HG03196 (cell line): ENCODE data around the gene FRMD4A.
"Not testable (repeated sequence)": the region's sequence is repeated elsewhere in the genome, so short reads cannot be mapped to it uniquely, and the experiment has no call there.

Source experiments
- ATAC-seq: cut with Tn5 transposase; IDR thresholded peaks from one replicate; pipeline ENCODE4 v1.9.1; 2021; ENCODE audit not compliant: unreplicated experiment

FRMD4A gene

DNA sequence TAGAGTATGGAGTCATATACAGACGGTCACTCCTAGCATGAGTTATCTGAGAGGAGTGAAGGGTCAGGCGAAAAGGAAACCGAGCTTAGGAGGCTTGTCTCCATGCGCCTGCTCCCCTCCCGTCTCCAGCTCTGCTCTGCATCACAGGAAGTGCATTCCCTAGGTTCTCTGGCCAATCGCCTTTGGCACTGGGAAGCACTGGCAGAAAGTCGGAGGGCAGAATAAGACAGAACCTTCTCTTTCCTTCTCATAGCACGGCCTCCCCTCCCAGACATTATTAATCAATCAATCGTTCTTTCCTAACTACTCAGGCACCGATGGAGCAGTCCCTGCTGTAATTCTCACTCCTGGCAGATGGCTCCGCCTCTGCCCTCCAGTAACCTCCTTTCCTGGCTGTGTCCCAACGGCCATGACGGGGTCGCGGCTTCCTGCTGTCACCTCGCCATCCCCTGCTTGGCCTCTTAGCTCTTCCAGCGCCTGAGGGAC, 177.1 kb downstream of the FRMD4A start:
- ATAC-seq: no peak

DNA sequence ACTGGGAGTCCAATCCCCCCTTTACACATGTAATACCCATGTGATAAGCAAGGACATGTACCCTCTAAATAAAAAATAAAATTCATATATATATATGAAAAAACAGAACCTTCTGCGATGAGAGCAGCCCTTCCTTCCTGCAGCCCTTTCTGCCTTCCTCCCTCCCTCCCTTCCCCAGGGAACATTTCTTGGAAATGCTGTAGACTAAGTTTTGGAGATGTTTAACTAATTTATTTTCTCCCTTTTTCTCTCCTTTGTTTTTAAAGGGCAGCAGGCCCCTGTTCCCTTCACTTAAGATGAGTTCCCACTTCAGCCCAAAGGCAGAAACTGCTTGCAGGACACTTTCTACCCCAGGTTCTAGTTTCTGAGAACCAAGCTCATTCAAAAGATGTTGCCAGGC, 179.2 kb downstream of the FRMD4A start:
- ATAC-seq: no peak

DNA sequence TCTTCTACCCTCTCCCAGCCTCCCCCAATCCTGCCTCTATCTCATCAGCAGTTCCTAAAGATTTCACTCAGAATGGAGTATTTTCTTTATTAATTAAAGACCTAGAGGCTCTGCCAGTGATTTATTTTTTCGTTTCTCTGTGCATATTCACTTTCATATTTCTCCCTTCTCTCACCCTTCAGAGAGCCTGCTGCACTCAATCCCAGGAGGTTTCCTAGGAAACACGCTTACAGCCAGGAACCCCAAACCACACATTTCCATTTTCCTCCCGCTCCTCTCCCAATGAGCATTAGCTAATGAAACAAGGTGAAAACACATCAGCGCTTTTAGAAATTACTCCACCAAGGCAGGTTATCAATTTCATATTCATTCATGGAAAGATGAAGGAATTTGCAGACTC, 180.2 kb downstream of the FRMD4A start:
- ATAC-seq: no peak

DNA sequence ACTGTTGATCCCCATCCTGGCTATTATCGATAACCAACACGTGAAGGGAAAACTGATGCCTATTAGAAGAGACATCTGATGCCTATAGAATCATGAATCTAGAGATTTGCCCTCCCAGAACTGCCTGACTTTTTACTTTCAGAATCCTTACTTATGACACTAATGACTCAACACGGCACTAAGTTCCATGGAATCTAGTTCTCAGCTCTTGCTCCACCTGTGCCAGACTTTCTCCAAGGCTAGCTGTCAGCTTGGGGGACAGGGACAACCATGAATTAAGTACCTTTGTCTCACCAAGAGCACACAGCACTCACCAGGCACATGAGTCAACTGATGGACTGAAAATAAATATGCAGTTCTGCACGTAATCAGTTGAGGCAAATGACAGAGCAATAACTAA, 184.2 kb downstream of the FRMD4A start:
- no peak for ATAC-seq

DNA sequence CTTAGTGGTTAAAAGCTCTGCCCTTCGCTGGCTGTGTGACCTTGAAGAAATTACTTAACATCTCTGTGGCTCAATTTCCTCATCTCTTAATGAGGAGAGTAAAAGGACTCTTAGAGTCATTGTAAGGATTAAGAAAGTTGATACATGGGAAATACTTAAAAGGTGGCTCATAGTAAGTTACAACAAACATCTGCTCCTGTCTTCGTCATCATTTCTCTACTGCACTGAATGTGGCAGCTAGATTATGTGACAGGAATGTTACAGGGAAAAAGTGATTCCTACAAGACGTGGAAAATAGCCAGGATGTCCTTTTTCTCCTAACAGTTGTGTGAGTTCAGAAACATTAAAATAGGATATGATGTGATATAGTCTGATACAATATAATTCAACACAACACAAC, 184.7 kb downstream of the FRMD4A start:
- no peak for ATAC-seq

DNA sequence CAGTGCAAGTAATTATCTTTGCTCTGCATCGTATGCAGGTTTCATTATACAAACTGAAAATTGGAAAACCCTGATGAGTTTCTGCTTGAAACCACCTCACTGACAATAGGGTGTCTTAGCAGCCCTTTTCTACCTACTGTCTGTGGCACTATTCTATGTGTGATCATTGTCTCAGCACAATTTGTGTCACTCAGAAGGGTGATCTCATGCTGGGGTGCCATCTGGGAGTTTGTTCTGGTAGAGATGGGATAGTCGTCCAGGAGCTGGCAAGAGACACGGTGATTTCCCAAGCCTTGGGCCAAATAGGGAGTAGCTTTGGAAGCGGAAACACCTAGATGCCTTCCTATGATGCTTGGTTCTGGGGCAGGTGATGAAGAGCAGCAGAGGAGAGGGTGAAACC, 186.3 kb downstream of the FRMD4A start:
- no peak for ATAC-seq

DNA sequence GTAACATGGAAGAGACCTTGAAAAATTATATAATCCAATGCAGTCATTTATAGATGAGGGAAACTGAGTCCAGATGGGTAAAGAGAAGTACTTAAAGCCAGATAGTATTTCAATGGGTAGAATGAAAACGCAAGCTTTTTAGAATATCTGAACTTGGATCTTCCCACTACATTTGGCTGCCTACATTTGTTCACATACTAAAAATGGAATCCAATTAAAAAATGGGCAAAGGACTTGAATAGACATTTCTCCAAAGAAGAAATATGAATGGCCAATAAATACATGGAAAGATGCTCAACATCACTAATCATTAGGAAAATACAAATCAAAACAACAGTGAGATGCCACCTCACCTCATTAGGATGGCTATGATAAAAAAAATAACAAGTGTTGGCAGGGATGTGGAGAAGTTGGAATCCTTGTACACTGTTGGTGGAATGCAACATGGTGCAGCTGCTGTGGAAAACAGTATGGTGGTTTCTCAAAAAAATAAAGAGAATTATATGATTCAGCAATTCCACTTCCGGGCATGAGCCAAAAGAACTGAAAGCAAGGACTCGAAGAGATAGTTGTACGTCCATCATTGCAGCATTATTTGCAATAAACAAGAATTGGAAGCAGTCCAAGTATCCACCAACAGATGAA, 188.0 kb downstream of the FRMD4A start:
- no peak for ATAC-seq

DNA sequence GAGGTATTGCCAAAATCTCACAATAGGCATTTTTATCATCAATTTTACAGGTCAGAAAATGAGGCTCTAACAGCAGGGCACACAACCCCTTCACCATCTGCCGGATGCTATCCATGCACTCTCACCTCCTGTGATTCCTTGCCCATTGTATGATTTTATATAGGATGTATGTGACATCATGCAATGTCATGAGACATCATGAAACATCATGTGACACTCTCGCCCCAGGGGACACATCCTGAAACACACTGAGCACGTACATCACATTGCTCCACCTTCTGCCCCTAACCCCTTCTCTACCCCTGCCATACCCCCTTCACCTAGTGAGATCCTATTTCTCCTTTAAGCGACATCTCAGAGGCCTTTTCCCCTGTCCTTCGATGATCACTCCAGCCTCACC, 189.4 kb downstream of the FRMD4A start:
- no peak for ATAC-seq

DNA sequence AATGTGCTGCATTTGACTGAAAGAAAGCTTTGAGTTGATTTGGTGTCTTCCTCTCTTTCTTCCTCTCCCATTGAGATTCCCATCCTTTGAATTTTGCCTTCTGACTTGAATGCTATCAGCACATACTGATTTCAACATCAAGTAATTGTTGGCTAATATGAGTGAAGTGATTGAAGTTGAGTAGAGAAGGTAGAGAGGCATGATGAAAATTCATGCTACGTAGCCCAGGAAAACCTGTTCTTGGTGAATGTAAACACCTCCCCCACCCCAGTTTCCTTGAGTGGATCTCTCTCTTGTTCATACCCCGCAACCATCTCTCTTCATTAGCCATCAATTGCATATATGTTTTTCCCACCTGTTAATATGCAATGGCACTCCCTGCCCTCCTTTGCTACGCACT, 193.3 kb downstream of the FRMD4A start:
- ATAC-seq: no peak

DNA sequence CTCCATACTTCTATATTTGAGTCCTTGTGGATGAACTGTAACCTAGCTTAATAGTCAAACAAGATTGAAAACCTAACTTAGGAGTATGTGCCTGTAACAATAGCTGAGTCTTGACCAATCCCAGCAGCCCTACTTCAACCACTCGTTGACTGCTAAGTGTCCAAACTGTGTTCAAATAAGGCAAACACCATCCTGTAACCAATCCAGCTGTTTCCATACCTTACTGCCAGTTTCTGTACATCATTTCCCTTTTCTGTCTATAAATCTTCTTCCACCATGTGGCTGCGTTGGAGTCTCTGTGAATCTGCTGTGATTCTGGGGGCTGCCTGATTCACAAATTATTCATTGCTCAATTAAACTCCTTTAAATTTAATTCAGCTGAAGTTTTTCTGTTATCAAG, 195.5 kb downstream of the FRMD4A start:
- ATAC-seq: not testable (repeated sequence)

DNA sequence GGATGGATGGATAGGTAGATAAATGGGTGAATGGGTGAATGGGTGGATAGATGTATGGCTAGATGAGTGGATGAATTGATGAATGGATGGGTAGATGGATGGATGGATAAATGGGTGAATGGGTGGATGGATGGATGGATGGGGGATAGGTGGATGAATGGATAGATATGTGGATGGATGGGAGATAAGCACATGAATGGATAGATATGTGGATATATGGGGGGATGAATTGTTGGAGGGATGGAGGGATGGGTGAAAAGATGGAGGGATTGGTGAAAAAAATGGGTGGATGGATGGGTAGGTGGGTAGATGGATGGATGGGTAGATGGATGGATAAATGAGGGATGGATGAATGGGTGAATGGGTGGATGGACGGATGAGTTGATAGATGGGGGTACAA, 196.4 kb downstream of the FRMD4A start:
- no peak for ATAC-seq

DNA sequence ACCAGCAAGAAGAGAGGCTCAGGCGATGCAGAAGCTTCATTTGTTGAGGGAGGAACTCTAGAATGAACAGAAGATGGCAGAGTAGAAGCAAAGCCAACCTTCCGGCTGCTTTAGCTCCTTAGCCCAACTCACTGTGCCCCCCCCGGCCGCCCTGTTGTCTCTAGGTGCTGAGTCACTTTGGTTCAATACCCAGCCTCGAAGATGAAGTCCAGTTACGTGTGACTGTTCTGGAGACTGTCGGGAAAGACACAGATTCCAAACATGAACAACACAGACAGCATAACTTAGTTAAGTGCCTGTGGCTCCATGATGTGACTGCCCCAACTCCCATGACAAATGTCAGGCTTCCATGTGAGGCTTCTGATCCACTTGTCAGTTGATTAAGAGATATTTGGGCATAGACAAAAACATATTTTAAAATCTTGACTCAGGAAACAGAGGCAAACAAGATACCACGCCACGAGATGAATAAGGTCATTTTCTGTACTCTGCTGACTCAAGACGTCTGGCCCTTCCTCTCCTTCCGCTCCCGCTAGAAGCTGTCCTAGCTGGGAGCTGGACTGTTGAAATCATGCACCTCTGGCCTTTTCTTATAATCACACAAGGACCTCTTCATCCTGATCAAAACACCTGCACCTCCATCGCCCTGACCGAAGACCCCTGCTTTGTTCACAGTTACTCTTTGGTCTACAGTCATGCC, 199.3 kb downstream of the FRMD4A start:
- no peak for ATAC-seq

DNA sequence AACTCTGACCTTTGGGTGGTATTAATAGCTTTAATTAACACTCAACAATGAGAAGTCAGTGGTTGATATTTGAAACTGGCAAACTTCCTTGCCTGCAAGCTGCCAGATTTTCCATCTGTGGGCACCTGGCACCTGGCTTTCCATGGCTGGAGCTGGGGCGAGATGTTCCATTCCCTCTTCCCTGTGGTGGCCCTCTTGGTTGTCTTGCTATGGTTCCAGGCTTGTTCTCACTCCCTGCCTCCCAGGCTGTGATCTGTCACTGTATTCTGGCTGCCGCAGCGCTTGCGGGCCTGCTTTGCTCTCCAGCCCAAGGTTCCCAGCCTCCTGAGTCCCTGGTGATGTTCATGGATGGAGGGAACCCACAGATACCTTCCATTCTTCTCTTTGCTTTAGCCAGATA, 201.0 kb downstream of the FRMD4A start:
- no peak for ATAC-seq

DNA sequence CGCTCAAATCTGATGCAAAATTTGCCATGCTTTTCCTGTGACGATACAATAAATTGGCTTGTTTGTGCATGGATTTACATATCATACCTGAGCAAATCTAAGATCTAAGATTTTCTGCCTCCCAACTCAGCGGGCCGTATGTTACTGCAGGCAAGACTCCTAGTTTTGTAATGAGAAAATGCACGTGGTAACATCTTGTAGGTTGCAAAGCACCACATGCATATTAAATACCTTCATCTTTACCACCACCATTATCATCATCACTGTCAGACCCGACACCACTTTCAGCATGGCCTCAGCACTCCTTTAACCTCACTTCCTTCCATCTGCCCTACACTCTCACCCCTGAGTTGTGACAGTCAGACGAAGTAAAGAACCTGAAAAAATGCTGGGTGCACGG, 202.2 kb downstream of the FRMD4A start:
- no peak for ATAC-seq

DNA sequence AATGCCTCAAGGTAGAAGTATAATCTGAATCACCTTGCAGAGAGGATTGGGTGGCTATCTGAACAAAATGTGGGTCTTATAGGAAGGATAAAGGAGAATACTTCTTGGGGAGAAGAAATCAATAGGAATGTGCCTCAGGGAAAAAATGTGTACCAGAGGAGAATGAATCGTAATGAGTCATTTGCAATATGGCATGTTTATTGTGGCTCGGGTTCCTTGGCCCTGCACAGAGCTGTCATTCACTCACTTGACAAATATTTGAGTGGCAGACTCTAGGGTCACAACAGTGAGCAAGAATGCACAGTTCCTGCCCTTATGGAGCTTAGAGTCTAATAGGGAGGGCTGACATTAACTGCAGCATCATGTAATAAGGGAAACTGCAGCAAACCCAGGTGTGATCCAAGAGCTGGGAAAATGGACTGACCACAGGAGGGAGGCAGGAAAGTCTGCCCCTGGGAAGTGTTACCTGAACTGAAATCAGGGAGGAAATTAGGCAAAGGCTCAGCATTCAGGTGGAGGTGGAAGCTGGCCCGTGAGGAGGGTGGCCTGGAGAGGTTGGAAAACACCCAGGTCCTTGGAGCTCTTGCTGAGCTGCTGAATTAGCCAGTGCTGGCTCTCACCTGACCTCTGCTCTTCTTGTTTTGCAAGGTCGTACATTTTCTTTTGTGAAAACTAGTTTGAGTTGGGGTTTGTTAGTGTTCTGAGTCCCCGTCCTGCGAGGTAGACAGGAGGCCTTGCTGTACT, 203.9 kb downstream of the FRMD4A start:
- ATAC-seq: no peak

DNA sequence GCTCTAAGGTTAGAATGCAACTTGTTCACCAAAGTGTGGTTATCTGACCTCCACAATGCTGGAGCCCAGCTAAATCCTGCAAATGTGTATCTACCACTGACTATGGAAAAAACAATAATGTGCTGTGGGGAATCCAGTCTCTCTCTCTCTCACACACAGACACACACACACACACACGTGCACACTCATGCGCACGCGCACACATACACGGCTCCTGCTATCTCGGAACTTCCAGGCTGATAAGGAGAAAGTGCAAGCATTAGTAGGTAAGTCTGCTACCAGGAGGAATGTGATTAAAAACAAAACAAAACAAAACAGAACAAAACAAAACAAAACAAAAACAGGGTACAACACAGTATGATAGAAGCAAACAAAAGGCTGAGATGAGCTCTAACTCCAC, 205.2 kb downstream of the FRMD4A start:
- no peak for ATAC-seq

DNA sequence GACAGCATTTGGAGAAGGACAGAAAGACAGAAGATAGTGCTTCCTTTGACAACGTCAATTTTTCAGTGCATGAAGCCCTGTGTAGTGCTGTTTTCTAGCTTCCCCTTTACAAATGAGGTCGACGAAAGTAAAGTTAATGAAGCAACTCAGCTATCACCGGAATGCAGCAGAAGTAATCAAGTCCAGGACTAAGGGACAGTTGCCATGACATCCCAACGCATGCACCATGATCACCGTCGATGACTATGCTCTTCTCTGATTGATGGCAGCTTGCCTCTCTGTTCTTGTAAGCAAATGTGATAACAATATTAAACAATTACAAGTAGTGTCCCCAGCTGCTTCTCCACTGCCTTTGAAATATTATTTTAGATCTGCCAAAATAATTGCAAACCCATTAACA, 205.8 kb downstream of the FRMD4A start:
- no peak for ATAC-seq

DNA sequence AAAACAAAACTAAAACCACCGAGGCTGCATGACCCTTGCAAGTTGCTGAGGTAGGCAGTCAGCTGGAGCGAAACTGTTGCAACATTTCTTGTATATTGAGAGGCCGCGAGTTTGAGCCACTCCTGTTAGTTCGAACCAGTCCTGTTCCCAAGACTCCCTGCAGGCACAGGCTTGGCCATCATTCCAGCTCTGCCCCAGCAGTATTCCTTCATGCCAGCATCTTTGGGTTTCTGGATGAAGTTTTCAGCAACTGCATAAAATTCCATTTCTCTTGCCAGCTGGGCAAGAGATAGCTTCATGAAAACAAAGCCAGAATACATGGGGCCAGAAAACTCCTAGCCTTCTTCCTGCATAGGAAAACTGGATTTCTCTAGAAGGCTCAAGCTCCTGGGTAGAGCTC, 207.6 kb downstream of the FRMD4A start:
- no peak for ATAC-seq

DNA sequence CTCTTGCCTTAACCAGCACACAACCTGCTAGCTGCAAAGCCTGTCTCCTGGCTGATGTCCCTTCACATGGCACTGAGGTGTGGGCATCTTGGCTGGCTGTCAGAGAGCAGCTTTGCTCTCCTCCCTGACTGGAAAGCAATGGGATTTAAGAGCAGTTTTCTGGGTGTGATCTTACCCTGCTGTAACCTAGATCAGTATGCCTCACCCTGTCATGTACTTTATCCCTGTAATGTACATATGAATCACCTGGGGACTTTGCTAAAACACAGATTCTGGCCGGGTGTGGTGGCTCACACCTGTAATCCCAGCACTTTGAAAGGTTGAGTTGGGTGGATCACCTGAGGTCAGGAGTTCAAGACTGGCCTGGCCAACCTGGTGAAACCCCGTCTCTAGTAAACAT, 209.9 kb downstream of the FRMD4A start:
- ATAC-seq: no peak

DNA sequence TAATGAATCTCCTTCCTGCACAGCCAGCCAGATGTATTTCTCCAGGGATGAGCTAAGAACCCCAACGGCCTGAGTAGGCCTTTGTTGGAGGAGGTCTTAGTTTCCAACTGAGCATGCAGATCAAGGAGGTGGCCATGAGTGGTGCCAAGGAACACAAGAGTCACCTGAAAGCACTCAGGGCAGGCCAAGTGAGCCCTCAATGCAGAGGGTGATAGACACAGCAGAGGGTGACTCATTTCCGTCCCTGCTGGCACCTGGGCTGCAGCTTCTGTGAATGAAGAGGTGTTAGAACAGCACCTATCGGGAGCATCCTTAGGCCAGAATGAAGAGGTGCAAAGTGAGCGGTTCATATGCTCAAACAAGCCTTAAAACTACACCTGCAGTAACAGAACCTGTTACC, 211.8 kb downstream of the FRMD4A start:
- ATAC-seq: no peak

DNA sequence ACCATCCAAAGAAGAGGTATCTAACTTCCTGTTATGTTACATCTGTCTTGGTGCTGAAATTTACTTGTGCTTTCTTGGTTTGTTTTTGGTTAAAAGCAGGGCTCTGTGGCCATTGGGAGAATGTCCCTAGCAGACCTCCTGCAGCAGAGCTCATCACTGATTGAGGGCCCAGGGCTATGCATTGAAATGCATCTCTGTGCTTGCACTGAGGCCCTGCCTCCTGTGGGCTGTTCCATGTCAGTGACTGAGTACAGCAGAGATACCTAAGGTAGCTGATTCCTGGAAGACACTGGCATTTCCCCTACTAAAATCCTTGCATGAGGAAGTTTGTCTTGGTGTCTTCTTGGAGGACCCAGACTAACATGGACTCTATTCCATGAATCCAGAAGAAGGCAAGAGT, 213.9 kb downstream of the FRMD4A start:
- ATAC-seq: no peak

DNA sequence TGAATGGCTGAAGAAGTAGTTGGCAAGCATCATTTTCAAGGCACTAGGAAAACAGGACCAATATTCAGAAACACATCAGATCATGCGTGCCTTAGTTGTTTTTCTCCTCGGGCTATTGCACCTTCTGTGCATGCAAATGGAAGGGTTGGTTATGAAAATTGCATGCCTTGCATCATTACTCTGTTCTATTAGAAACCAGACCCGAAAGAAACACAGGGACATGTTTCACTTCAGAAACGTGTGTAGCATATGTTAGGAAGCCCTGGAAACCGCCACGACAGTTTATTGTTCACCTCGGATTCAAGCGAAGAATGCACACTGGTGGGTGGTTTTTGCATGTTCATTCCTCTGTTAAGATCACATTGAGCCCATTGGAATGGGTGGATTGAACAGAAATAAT, 214.7 kb downstream of the FRMD4A start:
- no peak for ATAC-seq
